GM21619 (cell line): ENCODE results near the gene MTA3.

Experiments used
- ATAC-seq: cut with Tn5 transposase; IDR thresholded peaks from one replicate; pipeline ENCODE4 v1.9.1; 2021; ENCODE audit not compliant: unreplicated experiment

Gene MTA3

DNA sequence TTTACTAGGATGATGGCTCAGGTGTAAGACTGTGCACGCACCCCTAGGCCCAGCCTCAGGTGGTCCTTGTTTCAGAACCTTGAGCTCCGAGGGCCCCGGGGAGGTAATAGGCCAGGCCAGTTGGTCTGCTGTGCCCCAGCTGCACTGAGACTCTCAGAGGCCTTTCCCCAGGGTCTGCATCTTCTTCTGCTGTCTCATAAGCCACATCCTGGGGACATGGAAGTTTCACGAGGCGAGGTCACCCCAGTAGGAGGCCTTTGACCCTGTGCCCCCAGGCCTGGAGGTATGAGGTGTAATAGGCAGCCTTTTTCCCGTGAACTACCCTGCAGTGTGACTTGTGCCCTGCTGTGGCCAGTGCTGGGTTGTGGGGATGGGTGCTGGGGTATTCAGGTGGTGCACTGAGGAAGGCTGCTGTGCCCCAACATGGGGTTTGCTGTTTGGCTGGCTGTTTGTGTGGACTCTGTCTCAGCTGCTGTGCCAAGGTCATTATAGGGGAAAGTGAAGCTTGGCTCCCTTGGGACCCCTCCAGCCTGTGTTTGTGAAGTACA, 188.6 kb downstream of the MTA3 start:
- no peak for ATAC-seq

DNA sequence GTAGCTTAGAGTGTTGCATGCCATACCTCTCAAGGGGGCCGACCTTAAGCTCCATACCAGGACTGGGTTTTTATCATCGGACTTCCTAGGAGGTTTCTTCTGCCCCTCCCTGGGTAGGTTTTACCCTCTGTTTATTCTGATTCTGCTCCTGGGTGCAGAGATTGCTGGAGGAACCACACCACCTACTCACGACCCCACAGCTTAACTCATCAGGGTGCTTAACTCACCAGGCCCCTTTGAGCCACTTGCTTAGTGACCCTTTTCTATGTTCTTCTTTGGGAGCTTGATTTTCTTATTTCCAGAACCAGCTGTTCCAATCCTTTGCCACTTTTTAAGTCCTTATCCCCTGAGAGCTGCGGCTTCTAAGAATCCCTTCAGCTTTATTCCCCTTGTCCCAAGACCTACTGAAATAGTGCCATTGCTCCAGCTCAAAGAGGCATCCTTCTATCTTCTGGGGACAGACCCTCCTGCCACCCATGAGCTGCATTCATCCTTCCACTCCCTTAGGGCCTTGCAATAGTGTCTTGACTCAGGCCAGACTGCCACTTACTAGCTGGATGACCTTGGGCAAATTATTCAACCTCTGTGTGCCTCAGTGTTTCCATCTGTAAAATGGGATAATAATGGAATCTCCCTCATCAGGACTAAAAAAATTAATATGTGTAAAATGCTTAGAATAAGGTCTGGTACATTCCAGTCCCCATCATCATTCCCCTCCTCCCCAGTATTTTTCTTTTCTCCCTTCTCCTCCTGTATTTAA, 189.7 kb downstream of the MTA3 start:
- ATAC-seq = no peak

DNA sequence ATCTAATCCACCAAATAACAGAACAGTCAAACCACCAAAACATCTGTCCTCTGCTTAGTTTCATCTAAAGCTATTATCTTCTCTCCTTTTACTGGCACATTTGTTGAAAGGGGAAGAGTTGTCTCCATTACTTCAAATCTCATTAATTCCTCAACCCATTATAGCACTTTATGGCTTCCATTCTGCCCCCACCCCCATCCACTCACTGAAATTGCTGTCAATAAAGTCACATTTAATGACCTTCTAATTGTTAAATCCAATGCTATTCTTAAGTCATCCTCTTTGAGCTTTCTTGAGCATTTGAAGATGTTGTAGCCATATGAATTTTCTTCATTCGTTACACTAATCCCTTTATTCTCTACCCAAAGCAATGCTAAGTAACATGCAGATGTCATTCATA, 190.3 kb downstream of the MTA3 start:
- ATAC-seq = no peak

DNA sequence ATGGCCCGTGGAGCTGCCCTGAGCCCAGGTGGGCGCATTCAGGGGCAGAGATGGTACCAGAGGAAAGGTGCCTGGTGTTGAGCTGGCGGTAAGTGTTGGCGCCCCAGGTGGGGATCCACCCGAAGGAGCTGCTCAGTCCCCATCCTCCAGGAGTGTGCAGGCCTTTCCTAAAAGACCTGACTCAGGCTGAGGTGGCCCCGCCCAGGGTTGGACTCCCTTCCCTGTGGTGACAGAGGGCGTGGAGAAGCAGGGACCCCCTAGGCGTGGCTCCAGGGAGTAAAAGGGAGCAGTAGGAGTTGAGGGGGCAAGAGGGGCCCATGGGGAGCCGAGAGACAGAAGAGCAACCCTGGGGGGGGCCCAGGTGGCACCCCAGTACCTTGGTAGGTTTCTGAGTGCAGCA, 193.1 kb downstream of the MTA3 start:
- no peak for ATAC-seq

DNA sequence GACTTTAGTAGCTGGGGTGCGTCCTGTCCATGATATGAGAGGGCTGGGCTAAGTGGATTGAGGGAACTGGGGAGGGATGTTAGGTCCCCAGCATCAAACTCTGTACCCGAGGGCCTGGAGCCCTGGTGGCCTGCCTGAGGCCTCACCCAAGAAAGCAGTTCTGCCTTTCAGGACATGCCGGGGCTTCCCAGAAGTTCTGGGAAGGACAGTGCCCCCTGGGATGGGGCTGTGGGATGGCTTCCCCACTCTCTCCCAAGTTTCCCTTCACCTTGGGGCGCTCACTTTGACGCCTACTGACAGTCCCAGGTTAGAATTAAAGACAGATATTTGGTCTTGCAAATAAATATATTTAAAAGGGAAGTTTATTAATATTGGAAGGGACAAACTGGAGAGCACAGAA, 193.7 kb downstream of the MTA3 start:
- ATAC-seq = no peak

DNA sequence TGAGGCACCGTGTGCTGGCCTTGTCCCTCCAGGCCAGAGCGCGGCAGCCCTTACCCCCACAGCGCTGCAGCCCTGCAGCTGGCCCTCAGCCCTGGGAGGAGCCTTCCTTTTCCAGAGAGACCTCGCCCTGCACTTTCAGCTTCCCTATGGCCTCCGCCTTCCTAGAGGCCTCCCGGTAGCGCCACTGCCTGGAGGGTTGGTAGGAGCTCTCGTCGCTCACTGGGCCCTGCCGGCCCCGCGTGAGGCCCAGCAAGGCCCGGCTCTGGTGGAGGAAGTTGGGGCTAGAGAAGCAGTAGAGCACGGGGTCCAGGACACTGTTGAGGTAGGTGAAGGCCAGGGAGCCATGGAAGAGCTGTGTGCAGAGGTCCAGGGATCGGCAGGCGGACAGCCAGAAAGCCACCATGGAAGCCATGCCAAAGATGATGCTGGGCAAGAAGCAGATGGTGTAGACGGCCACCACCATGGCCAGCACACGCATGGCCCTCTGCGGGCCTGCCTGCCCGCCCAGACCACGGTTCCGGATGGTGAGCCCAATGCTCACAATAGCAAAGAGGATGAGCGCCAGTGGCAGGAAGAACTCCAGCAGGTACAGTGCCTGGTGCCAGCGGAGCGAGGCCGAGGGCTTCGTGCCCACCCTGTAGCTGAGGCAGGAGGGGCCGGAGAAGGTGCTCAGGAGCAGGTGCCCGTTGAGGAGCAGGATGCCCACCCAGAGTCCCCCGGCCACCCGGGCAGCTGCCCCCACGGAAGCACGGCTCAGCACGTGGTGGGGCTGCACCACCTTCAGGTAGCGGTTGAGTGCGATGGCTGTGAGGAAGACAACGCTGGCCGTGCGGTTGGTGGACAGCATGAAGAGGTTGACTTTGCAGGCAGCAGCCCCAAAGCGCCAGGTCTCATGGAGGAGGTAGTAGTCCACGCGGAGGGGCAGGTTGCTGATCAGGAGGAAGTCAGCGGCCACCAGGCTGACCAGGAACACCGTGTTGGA, 194.7 kb downstream of the MTA3 start:
- no peak for ATAC-seq

DNA sequence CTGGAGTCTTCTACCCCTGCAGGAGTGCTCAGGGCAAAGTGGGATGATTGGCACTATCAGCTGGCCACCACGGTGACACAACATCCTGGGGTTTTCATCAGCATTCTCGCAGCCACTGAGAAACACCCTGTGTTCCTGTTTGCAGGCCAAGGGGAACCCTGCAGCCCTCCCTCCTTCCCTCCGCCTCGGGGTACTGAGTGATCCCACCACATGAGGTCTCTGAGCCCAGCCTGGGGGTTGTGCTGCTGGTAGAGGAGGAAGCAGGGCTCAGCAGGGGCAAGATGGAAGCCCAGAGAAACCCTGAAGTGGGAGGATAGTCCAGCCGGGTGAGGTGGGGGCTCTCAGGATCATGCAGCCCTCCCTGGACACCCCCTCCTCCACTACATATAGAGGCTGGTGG, 195.7 kb downstream of the MTA3 start, which contains the start of gene OXER1:
Gene OXER1 (minus strand): TSS at position 40 of the 400 bp plus-strand sequence. CDS start 73 bp downstream, outside the sequence.
- ATAC-seq = no peak

DNA sequence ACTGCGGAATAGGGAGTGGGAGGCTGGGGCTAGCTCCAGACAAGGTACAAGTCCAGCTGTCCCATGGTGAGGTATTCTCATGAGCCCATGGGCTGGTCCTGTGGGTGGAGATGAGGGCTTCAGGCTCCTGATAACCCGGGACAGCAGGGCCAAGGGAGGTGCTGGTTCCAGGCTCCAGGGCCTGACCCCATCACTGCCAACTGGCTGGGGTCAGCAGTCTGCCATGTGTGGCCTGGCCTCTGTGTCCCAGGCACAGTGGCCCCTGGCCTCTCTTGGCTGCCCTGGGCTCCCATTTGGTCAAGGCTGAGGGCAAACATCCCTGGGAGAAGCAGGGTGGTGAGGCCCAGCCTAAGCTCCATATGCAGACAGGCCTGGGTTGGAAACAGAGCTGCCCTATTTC, 196.5 kb downstream of the MTA3 start:
- no peak for ATAC-seq

DNA sequence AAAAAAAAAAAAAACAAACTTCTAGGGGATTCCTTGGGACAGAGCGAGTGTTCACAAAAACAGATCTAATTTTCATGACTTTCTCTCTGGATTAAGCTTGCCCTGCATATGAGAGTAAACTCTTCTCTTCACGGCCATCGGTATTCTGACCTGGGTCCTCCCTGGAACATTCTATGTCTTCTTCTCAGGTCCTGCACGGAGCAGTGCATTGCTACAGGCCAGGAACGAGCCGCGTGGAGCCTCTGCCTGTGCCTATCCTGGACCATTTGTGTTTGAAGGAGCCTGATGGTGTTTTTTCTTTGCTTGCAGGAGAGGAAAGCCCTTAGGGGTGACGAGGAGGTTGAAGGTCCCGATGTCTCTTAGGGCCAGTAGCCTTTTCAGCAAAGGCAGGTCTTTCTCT, 197.3 kb downstream of the MTA3 start:
- ATAC-seq = no peak

DNA sequence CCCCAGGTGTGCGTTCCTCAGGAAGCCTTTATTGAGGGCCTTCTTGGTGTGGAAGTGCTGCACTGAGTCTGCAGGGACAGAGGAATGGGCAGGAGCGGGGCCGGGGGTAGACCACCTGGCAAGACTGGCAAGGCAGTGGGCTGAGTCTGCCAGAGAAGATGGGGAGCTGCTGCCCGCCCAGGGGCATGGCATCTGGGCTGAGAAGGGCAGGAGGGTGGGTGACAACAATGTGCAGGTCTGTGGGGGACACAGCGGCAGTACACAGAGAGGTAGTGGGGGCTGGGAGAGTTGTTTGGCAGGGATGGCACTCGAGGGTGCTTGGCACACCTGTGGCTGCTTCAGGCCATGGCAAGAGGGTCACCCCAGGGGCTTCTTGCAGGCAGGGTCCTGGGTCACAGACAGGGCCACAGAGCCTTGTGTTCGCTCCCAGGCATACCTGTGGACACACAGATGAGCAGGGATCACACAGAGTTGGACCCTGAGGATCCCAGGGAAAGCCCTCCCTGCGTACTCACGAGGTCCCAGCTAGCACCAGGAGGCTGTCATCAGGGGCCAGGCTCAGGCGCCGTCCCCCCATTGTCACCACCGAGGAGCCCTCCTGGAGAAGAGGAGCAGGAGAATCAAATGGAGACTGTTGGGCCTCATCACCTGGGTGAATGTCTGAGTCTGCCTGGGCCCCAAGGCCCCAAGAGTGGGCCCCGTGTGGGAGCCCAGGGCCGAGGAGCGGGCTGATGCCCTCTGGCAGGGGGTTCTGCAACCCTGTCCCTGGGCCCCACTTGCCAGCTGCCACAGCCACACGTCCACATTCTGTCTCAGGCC, 198.9 kb downstream of the MTA3 start:
- no peak for ATAC-seq

DNA sequence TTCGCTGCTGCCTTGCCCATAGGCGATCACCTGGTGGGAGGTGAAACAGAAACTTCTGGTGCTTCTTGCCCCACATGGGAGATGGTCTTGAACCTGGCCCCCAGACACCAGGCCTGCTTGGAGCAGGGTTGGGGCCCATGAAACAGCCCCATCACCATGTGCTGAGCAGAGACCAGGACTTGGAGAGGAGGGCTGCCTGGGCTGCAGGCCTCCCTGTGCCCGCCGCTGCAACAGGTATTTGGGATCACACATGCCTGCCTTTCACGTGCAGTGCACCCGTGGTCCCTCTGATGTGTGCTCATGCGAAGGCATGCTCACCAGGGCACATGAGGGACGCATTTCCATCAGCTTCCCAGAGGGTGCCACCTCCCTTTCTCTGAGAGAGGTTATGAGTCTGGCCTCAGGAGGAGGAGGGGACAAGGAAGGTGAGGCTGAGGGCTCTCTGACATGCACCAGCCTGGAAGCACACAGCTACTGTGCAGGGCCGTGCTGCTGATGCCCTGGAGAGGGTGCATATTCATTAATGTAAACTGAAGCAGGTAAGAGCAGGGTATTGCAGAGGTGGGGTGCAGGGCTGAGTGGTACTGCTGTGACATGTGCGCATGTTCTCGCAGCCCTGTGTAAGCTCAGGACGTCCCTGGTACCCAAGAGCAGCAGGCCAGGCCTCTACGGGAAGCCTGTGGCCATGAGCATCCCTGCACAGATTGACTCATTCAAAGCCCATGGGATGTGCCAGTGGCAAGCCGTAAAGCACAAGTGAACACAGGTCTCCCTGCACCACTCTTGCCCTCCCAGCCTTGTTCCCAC, 199.7 kb downstream of the MTA3 start:
- no peak for ATAC-seq

DNA sequence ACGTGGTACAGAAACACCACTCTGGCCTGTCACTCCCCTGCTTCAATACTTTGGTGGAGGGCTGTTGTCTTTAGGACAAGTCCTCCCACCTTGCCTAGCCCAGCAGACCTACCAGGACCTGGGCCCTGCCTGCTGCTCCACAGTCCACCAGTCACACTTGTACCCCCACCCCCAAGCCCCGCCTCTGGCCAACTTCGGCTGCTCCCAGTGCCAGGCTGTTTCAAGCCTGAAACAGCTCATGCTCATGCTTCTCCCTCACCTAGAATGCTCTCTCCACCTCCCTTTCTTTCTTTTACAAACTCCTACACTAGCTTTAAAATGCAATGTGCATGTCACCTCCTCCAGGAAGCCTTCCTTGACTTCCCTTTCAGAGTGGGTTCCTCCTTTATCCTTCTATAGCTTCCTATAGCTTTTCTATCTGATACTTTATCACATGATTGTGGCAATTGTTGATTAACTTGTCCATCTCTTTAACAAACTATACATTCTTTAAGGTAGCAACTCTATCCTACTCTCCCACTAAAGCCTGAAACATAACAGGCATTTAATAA, 200.3 kb downstream of the MTA3 start:
- no peak for ATAC-seq

DNA sequence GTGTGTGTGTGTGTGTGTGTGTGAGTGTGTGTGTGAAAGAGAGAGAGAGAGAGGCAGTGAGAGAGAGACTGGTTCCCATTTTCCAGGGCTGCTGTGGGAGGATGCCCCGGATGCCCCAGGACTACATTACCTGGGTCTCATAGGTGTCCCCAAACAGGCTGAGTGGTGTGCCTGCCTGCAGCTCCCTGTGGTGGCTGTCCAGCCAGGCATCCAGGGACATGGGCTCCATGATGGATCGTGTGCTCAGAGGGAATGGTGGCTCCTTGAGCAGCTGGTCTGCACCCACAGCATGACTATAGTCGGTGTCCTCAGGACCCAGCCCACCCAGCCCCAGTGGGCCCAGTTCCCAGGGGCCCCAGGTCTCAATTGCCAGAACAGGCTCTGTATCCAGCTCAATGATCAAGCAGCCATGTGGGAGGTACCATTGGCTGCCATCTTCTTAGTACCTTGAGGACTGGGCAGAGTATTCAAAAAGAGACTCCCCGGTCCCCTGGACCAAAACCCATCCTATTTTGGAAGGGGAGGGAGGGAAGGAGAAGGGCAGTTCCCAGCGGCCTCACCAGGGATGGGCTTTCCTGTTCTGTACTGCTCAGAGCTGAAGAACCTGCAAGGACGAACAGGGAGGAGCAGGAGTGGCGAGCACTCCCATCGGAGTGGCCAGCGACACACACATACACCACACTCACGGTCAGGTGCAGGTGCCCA, 201.3 kb downstream of the MTA3 start:
- no peak for ATAC-seq

DNA sequence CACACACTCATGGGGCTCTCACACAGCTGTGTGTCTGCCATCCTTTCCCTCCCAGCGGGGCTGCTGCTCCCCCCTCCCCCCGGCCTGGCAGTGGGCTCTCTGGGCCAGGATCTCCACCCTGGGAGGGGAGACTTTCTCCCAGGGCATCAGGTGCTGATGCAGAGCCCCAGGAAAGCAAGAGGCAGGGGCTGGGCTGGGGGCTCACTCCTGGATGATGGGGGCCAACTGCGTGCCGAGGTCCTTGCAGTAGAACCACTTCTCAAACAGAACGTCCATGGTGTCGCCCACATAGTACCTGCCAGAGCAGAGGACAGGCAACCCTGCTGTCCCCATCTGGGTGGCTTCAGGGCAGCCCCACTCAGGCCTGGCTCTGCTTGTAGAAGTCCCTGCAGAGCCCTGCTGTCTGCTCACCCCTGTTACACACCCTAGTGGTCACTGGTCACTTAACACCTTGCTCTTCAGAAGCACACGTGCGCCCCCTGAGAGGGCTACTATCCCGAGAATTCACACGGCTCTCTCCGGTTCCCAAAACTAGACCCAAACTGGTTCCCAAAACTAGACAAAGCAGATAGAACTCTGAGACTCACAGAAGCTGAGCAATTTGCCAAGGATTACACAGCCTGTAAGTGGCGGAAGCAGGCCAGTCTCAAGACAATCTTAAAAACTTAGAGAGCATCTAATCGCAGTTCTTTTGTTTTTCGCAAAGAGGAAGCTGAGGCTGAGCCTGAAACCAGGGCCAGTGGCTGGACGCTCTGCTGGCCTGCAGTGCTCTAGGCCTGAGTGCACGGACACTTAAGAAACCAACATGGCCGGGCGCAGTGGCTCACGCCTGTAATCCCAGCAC, 202.1 kb downstream of the MTA3 start:
- no peak for ATAC-seq

DNA sequence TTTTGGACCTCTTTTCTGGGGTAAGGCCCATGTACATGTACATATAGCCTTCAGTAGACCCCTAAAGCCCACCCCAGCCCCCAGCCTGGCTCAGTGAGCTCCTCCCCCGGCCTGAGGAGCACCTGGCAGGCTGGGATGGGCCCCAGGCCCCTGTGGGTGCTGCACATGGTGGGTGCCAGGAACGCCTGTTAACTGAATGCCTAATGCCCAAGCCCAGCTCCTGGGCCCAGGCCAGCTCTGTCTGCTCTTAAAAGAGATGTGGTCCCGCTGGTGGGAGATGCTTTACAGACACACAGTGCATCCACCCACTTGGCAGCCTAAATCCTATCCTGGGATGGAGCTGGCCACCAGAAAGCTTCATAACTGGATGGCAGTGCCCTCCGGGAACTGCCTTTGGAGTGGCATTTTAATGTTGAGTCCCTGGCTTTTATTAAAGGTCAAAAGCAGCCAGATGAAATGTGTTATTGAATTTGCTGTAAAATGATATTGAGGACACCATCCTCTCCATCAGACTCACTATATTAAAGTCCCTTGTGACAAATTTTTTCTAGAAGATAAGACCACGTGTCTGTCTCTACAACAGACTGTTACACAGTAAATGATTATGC, 203.2 kb downstream of the MTA3 start:
- ATAC-seq = no peak

DNA sequence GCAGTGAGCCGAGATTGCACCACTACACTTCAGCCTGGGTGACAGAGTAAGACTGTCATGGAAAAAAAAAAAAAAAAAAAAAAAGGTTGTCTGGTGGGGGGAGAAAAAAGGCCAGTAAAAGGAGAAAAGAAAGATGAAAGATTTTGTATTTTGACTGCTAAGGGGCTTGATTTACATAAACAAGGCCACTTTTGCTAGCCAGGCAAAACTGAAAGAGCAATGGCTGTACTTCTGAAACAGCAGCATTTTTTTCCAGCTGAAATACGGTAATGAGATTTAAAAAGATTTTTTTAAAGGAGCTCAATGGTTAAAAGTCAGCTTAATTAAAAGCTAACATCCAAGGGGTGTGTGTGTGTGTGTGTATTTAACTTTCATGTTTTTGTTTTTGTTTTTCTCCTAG, 206.8 kb downstream of the MTA3 start:
- peak; percentile 58 for ATAC-seq

DNA sequence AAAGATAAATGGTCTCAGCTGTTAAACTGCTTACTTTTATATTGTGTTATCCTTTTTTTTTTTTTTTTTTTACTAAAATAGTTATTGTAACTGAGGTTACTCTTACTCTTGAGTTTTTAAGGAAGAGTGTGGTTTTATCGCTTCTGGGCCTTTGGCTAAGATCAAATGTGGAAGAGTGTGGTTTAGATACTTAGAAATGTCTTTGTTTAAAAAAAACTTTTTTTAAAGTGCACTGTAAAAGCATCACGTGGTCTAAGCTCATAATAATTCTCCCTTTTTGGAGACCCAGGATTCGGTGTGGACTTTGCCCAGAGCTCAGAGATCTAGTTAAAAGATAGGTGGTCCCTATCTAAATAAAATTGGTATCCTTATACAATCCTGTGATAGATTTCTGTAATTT, 207.4 kb downstream of the MTA3 start:
- ATAC-seq = no peak
